Progenitor cell of endocrine pancreas (in vitro differentiated cells): ENCODE data around the gene SPRED2. TPM values are rescaled to one million over a fixed set of nuclear protein-coding genes. Genes with fewer than 3 reads are reported as not detected.

Source experiments
- DNase-seq: peaks from one replicate; pipeline ENCODE4 v3.0.0; 2021; ENCODE audit warnings: low spot score; ENCODE audit not compliant: unreplicated experiment
- H3K27ac Mint-ChIP-seq: 2 replicates; pipeline ENCODE4 v1.8.0; 2021; ENCODE audit warnings: mild to moderate bottlenecking, moderate library complexity, mixed read lengths
- H3K27me3 Mint-ChIP-seq: 2 replicates; pipeline ENCODE4 v1.8.0; 2021; ENCODE audit warnings: mixed read lengths
- H3K36me3 Mint-ChIP-seq: 2 replicates; pipeline ENCODE4 v1.8.0; 2022; ENCODE audit warnings: mixed read lengths; ENCODE audit not compliant: insufficient read depth
- H3K4me1 Mint-ChIP-seq: 2 replicates; pipeline ENCODE4 v1.8.0; 2021; ENCODE audit warnings: low read depth, mixed read lengths
- H3K4me3 Mint-ChIP-seq: 2 replicates; pipeline ENCODE4 v1.8.0; 2021; ENCODE audit warnings: low read depth, mild to moderate bottlenecking, moderate library complexity, mixed read lengths
- H3K9me3 Mint-ChIP-seq: 2 replicates; pipeline ENCODE4 v1.8.0; 2021; ENCODE audit warnings: low read depth, mixed read lengths
- CTCF ChIP-seq: fragments of 200-600 bp; sonication (generic); IDR thresholded peaks from one replicate; pipeline ENCODE4 v1.5.0; 2021; ENCODE audit warnings: antibody characterized with exemption, mild to moderate bottlenecking; ENCODE audit not compliant: unreplicated experiment
- total RNA-seq: library from RNA; stranded (reverse); gene quantifications from 2 replicates; pipeline ENCODE4 v1.2.1, GENCODE V29; 2021

The SPRED2 gene
- total RNA-seq, 1 donor from 2014 or later = 38.6 TPM

- Mint-ChIP-seq H3K4me3 (no peak overlapping the region), H3K9me3 (no peaks in the 10 kb centered on the region), H3K36me3 (peaks cover 30% of the 10 kb centered on the region), H3K27me3 (no peaks in the 10 kb centered on the region), H3K27ac (no peak overlapping the region), H3K4me1 (peaks cover 2% of the 10 kb centered on the region)
- TF ChIP-seq CTCF = no peak
- no peak for DNase-seq
Measured at GRCh38 chr2:65311049-65311448, 121.3 kb downstream of the SPRED2 start.

DNA sequence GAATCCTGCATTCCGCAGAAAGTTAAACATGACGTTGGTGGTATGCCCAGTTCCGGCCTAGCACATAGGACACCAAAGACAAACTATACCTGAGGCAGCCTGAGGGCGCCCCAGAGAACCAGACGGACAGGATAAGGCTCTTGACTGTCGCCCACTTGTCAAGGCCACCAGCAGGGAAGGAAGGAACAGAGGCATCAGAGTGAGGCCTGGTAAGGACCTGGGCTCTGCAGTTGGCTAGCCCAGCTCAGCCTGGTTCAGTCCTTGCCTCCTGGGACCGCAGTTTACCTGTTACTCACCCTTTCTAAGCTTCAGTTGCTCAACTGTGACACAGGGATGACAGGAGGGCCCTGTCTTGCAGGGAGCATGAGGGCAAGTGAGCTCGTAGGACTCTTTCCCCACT is 122.7 kb downstream of the SPRED2 start:
- peak overlapping the region; percentile 42 for H3K27ac Mint-ChIP-seq

DNA sequence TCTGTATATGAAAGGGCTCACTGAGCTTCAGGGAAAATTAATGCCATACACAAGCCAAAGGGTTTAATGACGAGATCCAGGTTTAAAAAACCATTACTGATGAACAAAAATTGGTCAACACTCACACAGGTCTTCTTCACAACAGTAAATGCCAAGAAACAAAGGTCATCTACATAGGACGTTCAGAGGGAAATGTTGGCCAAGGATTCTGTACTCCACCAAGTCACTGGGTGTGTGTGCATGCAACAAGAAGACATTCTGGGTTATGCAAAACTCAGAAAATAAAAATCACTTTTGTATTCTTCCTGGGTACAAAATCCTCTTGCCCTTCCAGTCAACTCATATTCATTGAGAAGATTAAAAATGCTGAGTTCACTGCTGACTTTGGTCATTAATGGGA is 126.5 kb downstream of the SPRED2 start:
- Mint-ChIP-seq H3K27me3 (no peaks in the 10 kb centered on the region), H3K36me3 (peaks cover 8% of the 10 kb centered on the region), H3K9me3 (no peaks in the 10 kb centered on the region), H3K4me1 (peaks cover 6% of the 10 kb centered on the region), H3K27ac (no peak overlapping the region), H3K4me3 (no peak overlapping the region)
- no peak for TF ChIP-seq CTCF
- no peak for DNase-seq

More for the DNA sequence above, 122.7 kb downstream of the SPRED2 start:
- Mint-ChIP-seq H3K36me3 (peaks cover 29% of the 10 kb centered on the region), H3K4me3 (no peak overlapping the region), H3K4me1 (no peaks in the 10 kb centered on the region), H3K27me3 (no peaks in the 10 kb centered on the region), H3K9me3 (no peaks in the 10 kb centered on the region)
- no peak for DNase-seq
- no peak for TF ChIP-seq CTCF

DNA sequence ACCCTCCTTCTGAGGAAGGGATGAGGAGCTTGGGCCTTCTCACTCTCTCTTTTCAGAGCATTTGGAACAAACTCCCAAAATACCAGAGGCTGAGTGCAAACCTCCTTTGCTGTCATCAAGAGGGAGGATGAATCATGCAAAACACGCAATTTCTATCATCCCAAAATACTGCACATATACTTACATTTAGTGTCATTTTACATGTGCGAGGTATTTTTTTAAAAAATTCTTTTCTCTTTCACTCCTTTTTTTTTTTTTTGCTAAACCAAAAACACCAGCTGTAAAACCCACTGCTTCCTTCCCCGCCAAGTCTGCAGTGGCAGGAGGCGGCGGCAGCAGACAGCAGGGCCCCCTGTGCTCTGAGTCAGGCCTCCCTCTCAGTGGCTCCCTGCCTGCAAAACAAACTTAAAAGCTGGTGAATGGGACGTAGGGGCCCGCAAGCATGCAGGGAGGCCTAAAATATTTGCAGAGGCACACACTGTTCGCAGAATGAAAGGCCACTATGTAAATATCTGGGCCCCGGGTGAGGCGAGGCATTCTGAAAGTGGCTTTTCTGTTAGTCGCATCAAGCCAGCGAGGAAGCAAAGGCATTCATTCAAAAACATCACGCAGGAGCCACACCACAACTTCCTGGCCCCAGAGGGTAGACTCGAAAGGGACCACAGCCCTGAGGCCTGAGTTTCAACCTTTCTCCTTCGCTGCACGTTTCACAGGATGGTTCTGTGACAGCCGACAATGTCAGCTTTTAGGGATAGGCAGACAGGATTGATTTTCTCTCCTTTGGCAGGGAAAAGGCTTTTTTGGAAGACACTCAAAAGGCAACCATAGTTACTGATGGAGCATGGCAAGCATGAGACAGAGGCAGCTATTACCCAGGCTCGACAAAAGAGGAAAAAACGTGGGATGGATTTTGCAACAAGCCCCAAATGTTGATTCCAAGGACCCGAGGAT is 131.4 kb downstream of the SPRED2 start:
- H3K27me3 Mint-ChIP-seq = no peaks in the 10 kb centered on the region
- H3K9me3 Mint-ChIP-seq = no peaks in the 10 kb centered on the region
- TF ChIP-seq CTCF = no peak
- peak overlapping the region; percentile 39 for H3K4me3 Mint-ChIP-seq
- peak; percentile 17 for DNase-seq
- H3K36me3 Mint-ChIP-seq = peaks cover 4% of the 10 kb centered on the region
- peak overlapping the region; percentile 46 for H3K27ac Mint-ChIP-seq
- peaks cover 23% of the 10 kb centered on the region for H3K4me1 Mint-ChIP-seq

- Mint-ChIP-seq H3K4me1 (peaks cover 23% of the 10 kb centered on the region), H3K27ac (no peak overlapping the region), H3K36me3 (peaks cover 1% of the 10 kb centered on the region), H3K27me3 (no peaks in the 10 kb centered on the region), H3K9me3 (no peaks in the 10 kb centered on the region), H3K4me3 (no peak overlapping the region)
- no peak for TF ChIP-seq CTCF
- DNase-seq = no peak
Measured at GRCh38 chr2:65300134-65300760, 132.2 kb downstream of the SPRED2 start.
